ENCODE measurements around the gene SULT1E1.

Gene SULT1E1

DNA sequence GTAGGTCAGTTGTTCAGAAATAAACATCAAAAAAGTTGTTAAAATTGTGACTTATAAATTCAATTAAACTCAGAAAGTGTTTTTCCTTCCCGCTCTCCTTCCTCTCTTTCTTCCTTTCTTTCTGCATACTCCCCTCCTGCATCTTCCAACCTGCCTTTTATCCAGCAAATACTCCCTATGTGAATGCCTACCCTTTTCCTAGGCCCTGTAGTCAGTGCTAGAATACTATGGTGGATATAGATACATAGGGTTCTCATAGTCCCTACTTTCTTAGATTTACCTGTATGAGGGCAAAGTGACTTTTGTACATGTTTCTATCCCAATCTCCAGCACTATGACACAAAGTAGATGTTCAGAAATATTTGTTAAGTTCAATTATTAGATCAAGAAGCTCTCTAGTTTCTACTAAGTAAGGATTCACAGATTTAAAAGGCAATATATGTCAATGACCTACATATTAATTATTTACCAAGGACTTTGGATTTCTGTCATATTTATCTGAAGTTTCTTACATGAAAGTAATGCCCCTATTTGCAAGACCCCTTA, 732 bp downstream of the SULT1E1 start:
- H3K79me2 ChIP-seq (ENCODE audit: insufficient read depth, low read depth): no peaks in the 10 kb centered on the region
- no peak overlapping the region for H3K4me2 ChIP-seq
- no peak overlapping the region for H2AFZ ChIP-seq (ENCODE audit: low read depth)
- no peaks in the 10 kb centered on the region for H3K4me1 ChIP-seq (ENCODE audit: low read depth, poor library complexity, severe bottlenecking)
- no peaks in the 10 kb centered on the region for H3K27me3 ChIP-seq (ENCODE audit: insufficient read depth, low read depth)
- H3K9ac ChIP-seq: no peak overlapping the region
- H3K36me3 ChIP-seq (ENCODE audit: insufficient read depth): no peaks in the 10 kb centered on the region
- TF ChIP-seq, protein P1, sequence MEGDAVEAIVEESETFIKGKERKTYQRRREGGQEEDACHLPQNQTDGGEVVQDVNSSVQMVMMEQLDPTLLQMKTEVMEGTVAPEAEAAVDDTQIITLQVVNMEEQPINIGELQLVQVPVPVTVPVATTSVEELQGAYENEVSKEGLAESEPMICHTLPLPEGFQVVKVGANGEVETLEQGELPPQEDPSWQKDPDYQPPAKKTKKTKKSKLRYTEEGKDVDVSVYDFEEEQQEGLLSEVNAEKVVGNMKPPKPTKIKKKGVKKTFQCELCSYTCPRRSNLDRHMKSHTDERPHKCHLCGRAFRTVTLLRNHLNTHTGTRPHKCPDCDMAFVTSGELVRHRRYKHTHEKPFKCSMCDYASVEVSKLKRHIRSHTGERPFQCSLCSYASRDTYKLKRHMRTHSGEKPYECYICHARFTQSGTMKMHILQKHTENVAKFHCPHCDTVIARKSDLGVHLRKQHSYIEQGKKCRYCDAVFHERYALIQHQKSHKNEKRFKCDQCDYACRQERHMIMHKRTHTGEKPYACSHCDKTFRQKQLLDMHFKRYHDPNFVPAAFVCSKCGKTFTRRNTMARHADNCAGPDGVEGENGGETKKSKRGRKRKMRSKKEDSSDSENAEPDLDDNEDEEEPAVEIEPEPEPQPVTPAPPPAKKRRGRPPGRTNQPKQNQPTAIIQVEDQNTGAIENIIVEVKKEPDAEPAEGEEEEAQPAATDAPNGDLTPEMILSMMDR (conservative IDR thresholded peaks at IDR 0.05; ENCODE audit: low read depth, low read length): no peak
- no peak overlapping the region for H3K27ac ChIP-seq
- no peak overlapping the region for H3K4me3 ChIP-seq (IDR thresholded peaks at IDR 0.05; ENCODE audit: insufficient read depth, low read depth, low read length)
- H4K20me1 ChIP-seq (ENCODE audit: insufficient read depth): no peaks in the 10 kb centered on the region

DNA sequence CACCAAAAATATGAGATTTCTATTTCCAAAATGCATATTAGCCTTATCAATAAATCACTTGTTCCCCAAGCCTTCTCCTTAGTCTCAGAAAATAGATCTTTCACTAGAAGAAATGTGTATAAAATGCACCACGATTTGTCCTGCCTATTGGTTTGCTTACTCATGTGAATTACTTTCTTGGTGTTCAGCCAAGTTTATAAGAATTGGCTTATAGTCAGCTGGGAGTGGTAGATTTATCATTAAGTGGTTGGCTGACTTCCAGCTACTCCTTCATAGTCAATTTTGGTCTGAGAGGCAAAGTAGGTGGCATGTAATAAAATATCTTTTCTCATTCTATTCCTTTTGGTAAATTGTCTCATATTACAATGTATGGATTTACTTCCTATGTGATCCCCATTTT, 1.3 kb downstream of the SULT1E1 start:
- H3K4me2 ChIP-seq: no peak overlapping the region
- H3K27ac ChIP-seq: no peak overlapping the region
- no peak overlapping the region for H2AFZ ChIP-seq (ENCODE audit: low read depth)
- TF ChIP-seq, protein P1 (conservative IDR thresholded peaks at IDR 0.05; ENCODE audit: low read depth, low read length): no peak
- H3K4me3 ChIP-seq (IDR thresholded peaks at IDR 0.05; ENCODE audit: insufficient read depth, low read depth, low read length): no peak overlapping the region
- H3K36me3 ChIP-seq (ENCODE audit: insufficient read depth): no peaks in the 10 kb centered on the region
- H3K79me2 ChIP-seq (ENCODE audit: insufficient read depth, low read depth): no peaks in the 10 kb centered on the region
- H3K27me3 ChIP-seq (ENCODE audit: insufficient read depth, low read depth): no peaks in the 10 kb centered on the region
- no peak overlapping the region for H3K9ac ChIP-seq
- H3K4me1 ChIP-seq (ENCODE audit: low read depth, poor library complexity, severe bottlenecking): no peaks in the 10 kb centered on the region
- no peaks in the 10 kb centered on the region for H4K20me1 ChIP-seq (ENCODE audit: insufficient read depth)

DNA sequence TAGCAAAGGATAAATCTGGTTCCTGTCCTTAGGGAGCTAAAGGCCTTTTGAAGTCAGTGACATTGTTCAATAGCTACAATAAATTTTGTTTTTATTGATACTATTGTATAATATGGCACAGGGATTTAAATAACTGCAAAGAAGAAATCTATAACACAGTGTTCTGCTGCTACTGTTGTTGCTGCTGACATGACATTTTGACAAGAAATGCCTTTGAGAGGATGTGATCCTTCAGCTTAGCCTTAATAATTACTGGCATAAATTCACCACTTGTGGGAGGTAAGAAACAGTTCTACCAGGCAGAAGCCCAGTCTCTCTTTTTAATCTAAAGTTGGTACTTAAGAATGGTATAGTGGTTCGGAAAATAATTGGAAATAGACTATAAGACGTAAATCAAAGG, 4.1 kb downstream of the SULT1E1 start:
- Histone ChIP-seq H3K4me3 (IDR thresholded peaks at IDR 0.05; ENCODE audit: insufficient read depth, low read depth, low read length) (no peak overlapping the region), H3K36me3 (ENCODE audit: insufficient read depth) (no peaks in the 10 kb centered on the region), H3K4me2 (no peak overlapping the region), H3K27me3 (ENCODE audit: insufficient read depth, low read depth) (no peaks in the 10 kb centered on the region), H3K27ac (no peak overlapping the region), H4K20me1 (ENCODE audit: insufficient read depth) (no peaks in the 10 kb centered on the region), H3K79me2 (ENCODE audit: insufficient read depth, low read depth) (no peaks in the 10 kb centered on the region), H2AFZ (ENCODE audit: low read depth) (no peak overlapping the region), H3K9ac (no peak overlapping the region), H3K4me1 (ENCODE audit: low read depth, poor library complexity, severe bottlenecking) (no peaks in the 10 kb centered on the region)
- TF ChIP-seq, protein P1 (conservative IDR thresholded peaks at IDR 0.05; ENCODE audit: low read depth, low read length): no peak

DNA sequence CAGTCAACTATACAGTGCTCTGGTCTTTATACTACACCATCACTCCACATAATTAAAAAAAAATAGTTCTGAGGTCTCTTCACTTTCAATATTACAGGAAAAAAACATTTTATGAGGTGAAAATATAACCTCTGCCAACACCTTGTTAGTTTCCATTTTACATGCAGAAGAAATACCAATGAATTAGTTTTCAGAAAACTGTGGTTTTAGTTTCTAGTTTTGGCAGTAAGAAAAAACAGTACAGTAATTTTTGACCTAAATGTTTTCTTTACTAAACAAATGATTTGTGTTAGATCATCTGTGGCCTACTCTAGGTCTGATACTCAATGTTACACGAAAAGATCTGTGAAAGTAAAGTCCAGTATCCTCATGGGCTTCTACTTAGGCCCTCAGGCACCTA, 10.0 kb downstream of the SULT1E1 start:
- Histone ChIP-seq H3K27me3 (ENCODE audit: insufficient read depth, low read depth) (no peaks in the 10 kb centered on the region), H4K20me1 (ENCODE audit: insufficient read depth) (no peaks in the 10 kb centered on the region), H3K36me3 (ENCODE audit: insufficient read depth) (no peaks in the 10 kb centered on the region), H3K9ac (no peak overlapping the region), H3K4me1 (ENCODE audit: low read depth, poor library complexity, severe bottlenecking) (no peaks in the 10 kb centered on the region), H3K4me2 (no peak overlapping the region), H3K4me3 (IDR thresholded peaks at IDR 0.05; ENCODE audit: insufficient read depth, low read depth, low read length) (no peak overlapping the region), H3K79me2 (ENCODE audit: insufficient read depth, low read depth) (no peaks in the 10 kb centered on the region), H3K27ac (no peak overlapping the region), H2AFZ (ENCODE audit: low read depth) (no peak overlapping the region)
- TF ChIP-seq, protein P1 (conservative IDR thresholded peaks at IDR 0.05; ENCODE audit: low read depth, low read length): no peak
